ENCODE data around the gene HUS1B. TPM values are rescaled to one million over a fixed set of nuclear protein-coding genes. Genes with fewer than 3 reads are reported as not detected.

Gene HUS1B
- total RNA-seq, 2 donors from 2014 or later = 0.36 to 6.1 TPM

DNA sequence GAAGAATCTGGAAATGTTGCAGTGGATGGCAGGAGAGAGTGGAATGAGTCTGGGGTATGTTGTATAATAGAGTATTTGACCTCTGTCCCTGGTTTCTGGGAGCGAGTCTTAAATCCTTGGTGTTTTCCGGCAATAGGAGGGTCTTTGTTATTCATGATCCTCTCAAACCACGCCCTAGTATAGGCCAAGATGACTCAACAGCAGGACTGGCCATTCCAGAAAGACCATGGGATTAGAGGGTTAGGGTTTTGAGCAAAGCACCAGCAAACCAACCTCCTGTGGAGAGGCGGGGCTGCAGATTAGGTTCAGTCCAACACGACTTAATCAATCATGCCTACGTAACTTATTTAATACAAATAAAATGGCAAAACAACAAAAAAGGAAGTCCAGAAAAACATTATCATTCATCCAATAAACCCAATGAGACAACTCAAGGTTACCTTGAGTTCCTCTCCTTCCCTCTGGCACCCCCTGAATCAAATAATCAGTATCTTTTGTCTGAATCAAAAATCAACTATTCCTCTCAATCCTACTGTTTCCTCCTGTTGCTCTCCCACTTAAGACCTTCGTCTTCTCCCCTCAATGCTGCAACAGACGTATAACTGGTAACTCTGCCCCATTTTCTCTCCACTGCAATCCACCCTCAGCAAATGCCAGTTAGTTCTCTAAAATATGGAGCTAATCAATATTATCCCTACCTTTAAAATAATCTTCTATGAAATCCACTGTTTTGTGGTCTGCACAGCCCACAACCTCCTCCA, 15.5 kb downstream of the HUS1B start:
- intact Hi-C loops (cut with DNase I) = no loop called here
- Histone ChIP-seq H3K9me3 (no peaks in the 10 kb centered on the region), H3K4me1 (replicated peaks) (no peaks in the 10 kb centered on the region), H3K4me3 (no peak overlapping the region), H3K27ac (no peak overlapping the region), H3K36me3 (no peaks in the 10 kb centered on the region), H3K27me3 (replicated peaks; ENCODE audit: insufficient read depth) (no peaks in the 10 kb centered on the region)
- TF ChIP-seq POLR2A (IDR thresholded peaks at IDR 0.05) = no peak
- TF ChIP-seq, protein P1, sequence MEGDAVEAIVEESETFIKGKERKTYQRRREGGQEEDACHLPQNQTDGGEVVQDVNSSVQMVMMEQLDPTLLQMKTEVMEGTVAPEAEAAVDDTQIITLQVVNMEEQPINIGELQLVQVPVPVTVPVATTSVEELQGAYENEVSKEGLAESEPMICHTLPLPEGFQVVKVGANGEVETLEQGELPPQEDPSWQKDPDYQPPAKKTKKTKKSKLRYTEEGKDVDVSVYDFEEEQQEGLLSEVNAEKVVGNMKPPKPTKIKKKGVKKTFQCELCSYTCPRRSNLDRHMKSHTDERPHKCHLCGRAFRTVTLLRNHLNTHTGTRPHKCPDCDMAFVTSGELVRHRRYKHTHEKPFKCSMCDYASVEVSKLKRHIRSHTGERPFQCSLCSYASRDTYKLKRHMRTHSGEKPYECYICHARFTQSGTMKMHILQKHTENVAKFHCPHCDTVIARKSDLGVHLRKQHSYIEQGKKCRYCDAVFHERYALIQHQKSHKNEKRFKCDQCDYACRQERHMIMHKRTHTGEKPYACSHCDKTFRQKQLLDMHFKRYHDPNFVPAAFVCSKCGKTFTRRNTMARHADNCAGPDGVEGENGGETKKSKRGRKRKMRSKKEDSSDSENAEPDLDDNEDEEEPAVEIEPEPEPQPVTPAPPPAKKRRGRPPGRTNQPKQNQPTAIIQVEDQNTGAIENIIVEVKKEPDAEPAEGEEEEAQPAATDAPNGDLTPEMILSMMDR (IDR thresholded peaks at IDR 0.05) = no peak
- TF ChIP-seq POLR2AphosphoS5 (IDR thresholded peaks at IDR 0.05) = no peak
- 99% methylated on average over 8 of the region's 8 CpGs for WGBS
- no peak for DNase-seq (ENCODE audit: low spot score)

DNA sequence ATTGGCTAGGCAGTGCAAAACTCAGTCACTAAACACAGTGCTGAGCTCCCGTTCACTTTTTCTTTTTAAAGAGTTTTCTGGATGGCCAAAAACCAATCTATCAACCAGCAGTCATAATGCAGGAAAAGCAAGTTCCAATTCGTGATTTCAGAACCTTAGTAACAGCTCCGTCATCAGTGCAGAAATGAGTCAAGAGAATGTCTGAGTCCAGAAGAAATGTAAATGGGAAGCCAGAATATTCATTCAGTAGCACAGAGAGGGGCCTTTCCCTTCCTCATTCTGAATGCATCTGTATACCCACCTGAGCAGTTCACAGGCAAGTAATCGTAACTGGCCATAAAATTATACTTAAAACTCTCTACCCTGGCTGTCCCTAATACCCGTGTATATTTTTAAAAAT, 20.4 kb downstream of the HUS1B start:
- no peak for DNase-seq (ENCODE audit: low spot score)
- Histone ChIP-seq H3K4me3 (no peak overlapping the region), H3K27ac (no peak overlapping the region), H3K4me1 (replicated peaks) (no peaks in the 10 kb centered on the region), H3K27me3 (replicated peaks; ENCODE audit: insufficient read depth) (no peaks in the 10 kb centered on the region), H3K36me3 (no peaks in the 10 kb centered on the region), H3K9me3 (no peaks in the 10 kb centered on the region)
- intact Hi-C loops (cut with DNase I) = no loop called here
- WGBS = 71% methylated on average over 5 of the region's 5 CpGs
- TF ChIP-seq, protein P1 (IDR thresholded peaks at IDR 0.05) = no peak
- TF ChIP-seq POLR2AphosphoS5 (IDR thresholded peaks at IDR 0.05) = no peak
- TF ChIP-seq POLR2A (IDR thresholded peaks at IDR 0.05) = no peak

DNA sequence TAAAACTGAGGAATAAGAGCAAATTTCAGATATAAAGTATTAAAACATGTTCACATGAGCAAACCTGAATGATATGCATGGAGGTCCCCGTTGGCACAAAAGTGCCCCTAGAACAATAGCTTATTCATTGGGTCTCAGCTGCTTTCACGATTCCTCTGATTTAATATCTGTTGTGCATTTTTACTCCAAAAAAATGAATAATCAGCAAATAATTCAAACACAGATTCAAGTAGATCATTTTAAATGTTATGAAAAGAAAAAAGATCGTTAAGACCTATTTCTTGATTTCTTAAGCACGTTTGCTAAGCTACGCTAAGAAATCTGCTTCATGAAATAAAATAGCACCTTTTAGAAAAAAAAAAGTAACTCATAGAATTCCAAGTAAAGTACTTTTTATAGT, 21.7 kb downstream of the HUS1B start:
- no peak overlapping the region for H3K27ac ChIP-seq
- TF ChIP-seq POLR2A (IDR thresholded peaks at IDR 0.05) = no peak
- TF ChIP-seq, protein P1 (IDR thresholded peaks at IDR 0.05) = no peak
- no peak for TF ChIP-seq POLR2AphosphoS5 (IDR thresholded peaks at IDR 0.05)
- no peaks in the 10 kb centered on the region for H3K27me3 ChIP-seq (replicated peaks; ENCODE audit: insufficient read depth)
- H3K9me3 ChIP-seq = no peaks in the 10 kb centered on the region
- 71% methylated on average over 5 of the region's 5 CpGs for WGBS
- H3K4me1 ChIP-seq (replicated peaks) = no peaks in the 10 kb centered on the region
- no peak for DNase-seq (ENCODE audit: low spot score)
- intact Hi-C loops (cut with DNase I) = no loop called here
- H3K4me3 ChIP-seq = no peak overlapping the region
- no peaks in the 10 kb centered on the region for H3K36me3 ChIP-seq

DNA sequence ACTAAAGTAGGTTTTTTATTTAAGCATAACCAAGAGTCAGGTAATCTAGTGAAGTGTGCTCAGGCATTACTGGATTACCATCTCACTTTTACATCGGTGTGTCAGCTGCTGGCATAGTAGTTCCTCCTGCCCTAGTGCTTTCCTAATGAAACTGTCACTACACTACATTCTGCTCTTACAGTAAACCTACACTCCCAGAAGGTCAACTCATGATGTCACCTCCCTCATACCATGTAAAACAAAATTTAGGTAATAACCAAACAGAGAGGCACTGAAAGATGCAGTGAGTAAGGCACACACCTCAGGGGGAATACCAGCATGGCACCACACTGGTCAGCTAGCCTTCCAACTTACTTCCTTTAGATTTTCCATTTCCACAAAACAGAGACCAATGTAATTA, 23.3 kb downstream of the HUS1B start:
- no peak overlapping the region for H3K27ac ChIP-seq
- H3K4me3 ChIP-seq = no peak overlapping the region
- 59% methylated on average over 1 of the region's 1 CpG for WGBS
- H3K9me3 ChIP-seq = no peaks in the 10 kb centered on the region
- H3K4me1 ChIP-seq (replicated peaks) = no peaks in the 10 kb centered on the region
- H3K27me3 ChIP-seq (replicated peaks; ENCODE audit: insufficient read depth) = no peaks in the 10 kb centered on the region
- no peaks in the 10 kb centered on the region for H3K36me3 ChIP-seq
- no peak for DNase-seq (ENCODE audit: low spot score)
- TF ChIP-seq, protein P1 (IDR thresholded peaks at IDR 0.05) = no peak
- no peak for TF ChIP-seq POLR2AphosphoS5 (IDR thresholded peaks at IDR 0.05)
- no peak for TF ChIP-seq POLR2A (IDR thresholded peaks at IDR 0.05)
- intact Hi-C loops (cut with DNase I) = no loop called here

DNA sequence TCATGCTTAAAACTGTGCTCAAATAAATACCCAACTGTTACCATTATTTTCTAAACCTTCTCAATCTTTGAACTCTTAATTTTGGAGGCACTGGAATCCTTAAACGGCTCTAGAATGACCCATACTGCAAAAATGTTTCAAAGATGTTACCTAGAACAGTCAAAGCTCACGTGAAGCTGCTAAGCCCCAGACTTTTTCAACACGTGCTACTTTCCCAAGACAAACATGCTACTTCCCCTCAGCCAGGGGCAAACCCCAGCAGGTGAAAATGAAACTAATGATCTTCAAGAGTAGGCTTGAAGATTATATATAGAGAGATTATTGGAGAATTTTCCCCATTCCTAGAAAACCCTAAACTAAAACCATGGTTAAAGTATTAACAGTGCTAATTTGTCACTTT, 28.1 kb downstream of the HUS1B start:
- intact Hi-C loops (cut with DNase I) = no loop called here
- H3K9me3 ChIP-seq = no peaks in the 10 kb centered on the region
- WGBS = 88% methylated on average over 3 of the region's 3 CpGs
- no peak for TF ChIP-seq POLR2A (IDR thresholded peaks at IDR 0.05)
- no peak for TF ChIP-seq POLR2AphosphoS5 (IDR thresholded peaks at IDR 0.05)
- TF ChIP-seq, protein P1 (IDR thresholded peaks at IDR 0.05) = no peak
- H3K27me3 ChIP-seq (replicated peaks; ENCODE audit: insufficient read depth) = no peaks in the 10 kb centered on the region
- H3K36me3 ChIP-seq = no peaks in the 10 kb centered on the region
- DNase-seq (ENCODE audit: low spot score) = no peak
- H3K27ac ChIP-seq = no peak overlapping the region
- no peak overlapping the region for H3K4me3 ChIP-seq
- no peaks in the 10 kb centered on the region for H3K4me1 ChIP-seq (replicated peaks)
